Neuronal stem cell (in vitro differentiated cells): ENCODE measurements around the gene SLC9C1.

Experiments used
- DNase-seq: peaks from one replicate; pipeline ENCODE4 v3.0.0-alpha.2; 2013; ENCODE audit warnings: low spot score
- H2AFZ ChIP-seq: one replicate; pipeline ENCODE4 v1.6.1; 2013; ENCODE audit warnings: mild to moderate bottlenecking, low read length, inconsistent platforms
- H2AK5ac ChIP-seq: 2 replicates; pipeline ENCODE4 v1.6.1; 2013; ENCODE audit warnings: low read depth, mild to moderate bottlenecking, inconsistent platforms, low read length, moderate library complexity, mixed read lengths
- H2BK120ac ChIP-seq: 2 replicates; pipeline ENCODE4 v1.6.1; 2013; ENCODE audit warnings: low read depth, mild to moderate bottlenecking, inconsistent platforms, low read length, moderate library complexity, mixed read lengths
- H2BK12ac ChIP-seq: one replicate; pipeline ENCODE4 v1.6.1; 2013; ENCODE audit warnings: low read length, inconsistent platforms
- H2BK15ac ChIP-seq: 2 replicates; pipeline ENCODE4 v1.6.1; 2013; ENCODE audit warnings: mild to moderate bottlenecking, low read length, inconsistent platforms, mixed read lengths
- H2BK5ac ChIP-seq: one replicate; pipeline ENCODE4 v1.6.1; 2013; ENCODE audit warnings: inconsistent platforms, mild to moderate bottlenecking, low read length, moderate library complexity
- H3K14ac ChIP-seq: one replicate; pipeline ENCODE4 v1.6.1; 2013; ENCODE audit warnings: low read length, inconsistent platforms
- H3K18ac ChIP-seq: 2 replicates; pipeline ENCODE4 v1.6.1; 2013; ENCODE audit warnings: low read length, inconsistent platforms
- H3K23ac ChIP-seq: 2 replicates; pipeline ENCODE4 v1.6.1; 2013; ENCODE audit warnings: low read depth, mild to moderate bottlenecking, mixed read lengths, low read length, inconsistent platforms; ENCODE audit not compliant: poor library complexity
- H3K27ac ChIP-seq: replicated peaks from 3 replicates; pipeline ENCODE4 v1.5.1; 2013; ENCODE audit warnings: low read length, inconsistent platforms
- H3K27me3 ChIP-seq, 3 experiments: 2 replicates each; pipeline ENCODE4 v1.6.1; 2013; ENCODE audit warnings: low read length in 3 of 3, mild to moderate bottlenecking in 2 of 3, inconsistent platforms in 1 of 3, low read depth in 1 of 3, mixed read lengths in 1 of 3, moderate library complexity in 1 of 3; ENCODE audit not compliant: control insufficient read depth in 3 of 3, insufficient read depth in 3 of 3
- H3K36me3 ChIP-seq, 2 donors: replicated peaks in 1 of 2; 2 replicates each; pipeline ENCODE4 v1.6.1; 2013; ENCODE audit warnings: low read length in 2 of 2; ENCODE audit not compliant: control insufficient read depth in 2 of 2, insufficient read depth in 2 of 2
- H3K4ac ChIP-seq: 2 replicates; pipeline ENCODE4 v1.6.1; 2013; ENCODE audit warnings: inconsistent platforms, mild to moderate bottlenecking, low read length, moderate library complexity
- H3K4me1 ChIP-seq, 2 donors: 1 replicate in 1 of 2; 2 replicates in 1 of 2; pipeline ENCODE4 v1.6.1; 2013; ENCODE audit warnings: low read length in 2 of 2, low read depth in 1 of 2; ENCODE audit not compliant: control insufficient read depth in 2 of 2, insufficient read depth in 1 of 2
- H3K4me2 ChIP-seq: one replicate; pipeline ENCODE4 v1.6.1; 2013; ENCODE audit warnings: mild to moderate bottlenecking, low read length, inconsistent platforms; ENCODE audit not compliant: insufficient read depth, poor library complexity, severe bottlenecking
- H3K4me3 ChIP-seq, 2 donors: 2 replicates each; pipeline ENCODE4 v1.5.1; 2013; ENCODE audit warnings: low read length in 2 of 2, mild to moderate bottlenecking in 2 of 2, inconsistent platforms in 1 of 2, moderate library complexity in 1 of 2
- H3K79me1 ChIP-seq: one replicate; pipeline ENCODE4 v1.6.1; 2013; ENCODE audit warnings: low read depth, mild to moderate bottlenecking, inconsistent platforms, low read length, moderate library complexity
- H3K9ac ChIP-seq: one replicate; pipeline ENCODE4 v1.6.1; 2013; ENCODE audit warnings: mild to moderate bottlenecking, low read depth, low read length, inconsistent platforms; ENCODE audit not compliant: poor library complexity
- H3K9me3 ChIP-seq, 2 donors: replicated peaks in 1 of 2; 2 replicates each; pipeline versions ENCODE3 to v1.6.1; 2013; ENCODE audit warnings: low read length in 2 of 2, mild to moderate bottlenecking in 2 of 2, inconsistent platforms in 1 of 2, low read depth in 1 of 2, mixed read lengths in 1 of 2, moderate library complexity in 1 of 2; ENCODE audit not compliant: control insufficient read depth in 2 of 2, insufficient read depth in 1 of 2
- H4K8ac ChIP-seq: one replicate; pipeline ENCODE4 v1.6.1; 2013; ENCODE audit warnings: low read depth, mild to moderate bottlenecking, inconsistent platforms, low read length, moderate library complexity
- H4K91ac ChIP-seq: one replicate; pipeline ENCODE4 v1.6.1; 2013; ENCODE audit warnings: low read length, low read depth, mild to moderate bottlenecking, inconsistent platforms; ENCODE audit not compliant: poor library complexity
- WGBS, 2 donors: extraction: QIAGEN DNeasy Blood & Tissue Kit; methylation state at CpG; one replicate each; pipeline ENCODE4 v1.1.7; 2013; ENCODE audit warnings: missing lambda C conversion rate in 2 of 2, mixed read lengths in 1 of 2; ENCODE audit not compliant: insufficient read length in 2 of 2, insufficient replicate concordance in 1 of 2; ENCODE audit errors: extremely low coverage in 2 of 2; 5-methylcytosine and 5-hydroxymethylcytosine counted together

SLC9C1 gene

DNA sequence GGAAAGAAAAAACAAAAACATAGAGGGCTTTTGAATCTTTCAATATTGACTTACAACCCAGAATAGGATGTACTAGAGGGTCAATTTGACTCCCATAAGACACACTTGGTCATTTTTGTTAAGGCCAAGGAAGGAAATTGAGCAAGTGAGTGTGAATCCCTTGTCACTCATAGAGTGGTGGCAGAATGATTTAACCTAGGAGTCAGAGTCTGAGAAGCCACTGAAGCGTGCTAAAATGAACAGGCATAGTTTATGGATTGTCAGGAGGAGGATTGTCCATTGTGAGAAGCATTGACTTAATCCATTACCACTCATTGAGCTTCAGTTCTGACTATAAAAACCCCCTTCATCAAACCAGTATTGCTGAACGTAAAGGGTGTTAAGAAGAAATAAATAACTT is 152.7 kb downstream of the SLC9C1 start:
- H3K14ac ChIP-seq, result no peak overlapping the region
- no peak overlapping the region for H4K91ac ChIP-seq
- no peaks in the 10 kb centered on the region for H3K79me1 ChIP-seq
- H3K18ac ChIP-seq, result no peak overlapping the region
- H3K9me3 ChIP-seq, result peaks cover 0 to 5% of the 10 kb centered on the region in 2 donors
- H3K4me1 ChIP-seq, result peaks cover 2 to 8% of the 10 kb centered on the region in 2 donors
- H2BK5ac ChIP-seq, result no peak overlapping the region
- no peak overlapping the region for H3K4ac ChIP-seq
- no CpG with 5 or more reads among the region's 2 CpGs for WGBS, 2 donors
- no peak for DNase-seq
- H4K8ac ChIP-seq, result no peak overlapping the region
- H3K27me3 ChIP-seq, result peaks cover 0 to 3% (median 0%) of the 10 kb centered on the region in 3 experiments
- no peak overlapping the region for H3K23ac ChIP-seq
- H3K4me3 ChIP-seq, result no peak overlapping the region
- no peak overlapping the region for H2BK12ac ChIP-seq
- no peak overlapping the region for H2BK120ac ChIP-seq
- H3K27ac ChIP-seq, result no peak overlapping the region
- H2BK15ac ChIP-seq, result no peak overlapping the region
- no peak overlapping the region for H2AK5ac ChIP-seq
- no peak overlapping the region for H3K4me2 ChIP-seq
- H2AFZ ChIP-seq, result no peak overlapping the region
- H3K9ac ChIP-seq, result no peak overlapping the region
- no peaks in the 10 kb centered on the region for H3K36me3 ChIP-seq

DNA sequence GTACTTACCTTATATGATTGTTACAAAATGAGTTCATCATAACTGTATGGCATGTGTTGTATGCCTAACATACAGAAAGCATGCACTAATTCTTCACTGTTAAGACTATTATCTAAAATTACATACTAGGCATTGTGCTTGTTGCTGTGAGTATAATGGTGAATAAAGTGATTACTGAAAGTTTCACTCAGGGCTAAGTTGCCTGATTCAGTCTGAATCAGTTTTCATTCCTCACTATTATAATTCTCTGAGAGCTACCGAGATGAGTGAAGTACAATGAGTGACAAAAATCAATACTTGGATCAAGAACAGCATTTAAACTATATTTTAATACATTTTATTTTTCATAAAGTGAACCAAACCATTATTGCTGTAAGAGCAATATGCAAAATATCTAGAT is 153.4 kb downstream of the SLC9C1 start:
- H3K18ac ChIP-seq, result no peak overlapping the region
- no CpG with 5 or more reads among the region's 1 CpG for WGBS, 2 donors

DNA sequence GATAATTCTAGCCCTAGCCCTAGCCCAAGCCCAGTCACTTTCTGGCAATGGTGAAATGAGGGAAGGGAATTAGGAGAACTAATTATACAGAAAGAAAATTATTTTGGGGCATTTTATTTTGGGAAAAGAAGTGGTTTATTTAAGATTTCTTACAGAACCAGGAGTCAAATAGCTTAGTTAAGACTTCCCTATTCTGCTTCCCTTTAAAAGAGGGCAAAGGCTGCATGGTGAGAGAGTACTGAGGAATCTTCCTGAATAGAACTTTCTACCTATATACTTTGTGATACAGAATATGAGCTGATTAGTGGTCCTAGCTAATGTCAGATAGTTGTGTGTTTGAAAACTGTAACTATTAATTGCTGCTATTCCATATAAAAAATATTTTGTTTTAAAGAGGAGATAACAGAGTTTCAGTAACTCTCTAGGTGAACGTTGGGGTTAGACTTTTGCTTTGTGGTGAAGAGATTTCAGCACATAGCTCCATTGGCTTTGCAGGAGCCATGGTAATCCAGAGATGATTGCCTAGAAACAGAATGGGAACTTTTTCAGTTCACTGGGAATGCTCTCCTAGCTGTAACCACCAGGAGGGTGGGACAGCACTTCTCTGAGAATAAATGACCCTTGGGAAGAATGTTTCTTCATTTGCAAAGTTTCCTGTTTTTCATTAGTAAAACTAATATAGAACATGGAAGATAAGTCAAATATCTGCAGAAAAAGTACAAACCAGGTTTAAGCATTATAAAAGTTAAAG is 155.6 kb downstream of the SLC9C1 start:
- Histone ChIP-seq H3K4me1 (peaks cover 2 to 8% of the 10 kb centered on the region in 2 donors), H4K91ac (no peak overlapping the region), H3K27ac (no peak overlapping the region), H3K4ac (no peak overlapping the region), H3K14ac (no peak overlapping the region), H2BK120ac (no peak overlapping the region), H2AFZ (peak overlapping the region; percentile 80), H3K79me1 (no peaks in the 10 kb centered on the region), H3K9ac (no peak overlapping the region), H4K8ac (no peak overlapping the region), H2BK15ac (no peak overlapping the region), H2BK12ac (no peak overlapping the region), H2AK5ac (no peak overlapping the region), H2BK5ac (no peak overlapping the region), H3K18ac (no peak overlapping the region), H3K9me3 (no peaks in the 10 kb centered on the region), H3K23ac (no peak overlapping the region), H3K27me3 (no peaks in the 10 kb centered on the region), H3K36me3 (no peaks in the 10 kb centered on the region), H3K4me3 (no peak overlapping the region), H3K4me2 (no peak overlapping the region)
- no peak for DNase-seq
- WGBS, 2 donors, result no CpG with 5 or more reads among the region's 1 CpG

More for the DNA sequence above, 153.4 kb downstream of the SLC9C1 start:
- H3K4me3 ChIP-seq, result no peak overlapping the region
- H2AK5ac ChIP-seq, result no peak overlapping the region
- H3K4me1 ChIP-seq, result peaks cover 2 to 8% of the 10 kb centered on the region in 2 donors
- H2AFZ ChIP-seq, result no peak overlapping the region
- no peak overlapping the region for H4K91ac ChIP-seq
- no peak for DNase-seq
- H3K14ac ChIP-seq, result no peak overlapping the region
- no peak overlapping the region for H4K8ac ChIP-seq
- H3K4ac ChIP-seq, result no peak overlapping the region
- no peak overlapping the region for H3K9ac ChIP-seq
- H3K36me3 ChIP-seq, result no peaks in the 10 kb centered on the region
- peaks cover 0 to 5% of the 10 kb centered on the region in 2 donors for H3K9me3 ChIP-seq
- H2BK15ac ChIP-seq, result no peak overlapping the region
- no peak overlapping the region for H3K27ac ChIP-seq
- H2BK5ac ChIP-seq, result no peak overlapping the region
- H2BK120ac ChIP-seq, result no peak overlapping the region
- no peaks in the 10 kb centered on the region for H3K27me3 ChIP-seq
- H3K23ac ChIP-seq, result no peak overlapping the region
- no peaks in the 10 kb centered on the region for H3K79me1 ChIP-seq
- no peak overlapping the region for H3K4me2 ChIP-seq
- H2BK12ac ChIP-seq, result no peak overlapping the region

DNA sequence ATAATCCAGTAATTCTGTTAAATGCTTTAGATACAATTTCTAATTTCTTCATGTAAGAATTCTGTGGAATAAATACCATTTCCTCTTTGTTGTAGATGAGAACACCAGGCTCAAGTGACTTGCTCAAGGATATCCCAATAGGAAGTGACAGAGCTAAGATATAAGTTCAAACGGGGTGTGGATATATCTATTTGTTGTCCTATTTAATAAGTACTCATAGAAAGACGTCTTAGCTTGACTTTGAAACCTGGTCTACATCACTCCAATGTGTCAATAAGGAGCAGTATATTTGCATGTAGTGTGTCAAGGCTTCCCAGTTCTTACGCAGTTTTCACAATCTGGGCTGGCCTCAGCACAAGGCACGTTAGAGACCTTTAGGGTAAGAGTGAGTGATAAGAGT is 156.2 kb downstream of the SLC9C1 start:
- H2BK5ac ChIP-seq, result no peak overlapping the region
- H3K9ac ChIP-seq, result no peak overlapping the region
- H2BK15ac ChIP-seq, result no peak overlapping the region
- H3K27ac ChIP-seq, result no peak overlapping the region
- no peak overlapping the region for H4K8ac ChIP-seq
- no peak overlapping the region for H3K14ac ChIP-seq
- H3K23ac ChIP-seq, result no peak overlapping the region
- H3K4me2 ChIP-seq, result no peak overlapping the region
- no peak overlapping the region for H2BK120ac ChIP-seq
- H3K79me1 ChIP-seq, result no peaks in the 10 kb centered on the region
- H2BK12ac ChIP-seq, result no peak overlapping the region
- H4K91ac ChIP-seq, result no peak overlapping the region
- no peak overlapping the region for H3K18ac ChIP-seq
- H3K4ac ChIP-seq, result no peak overlapping the region
- no peaks in the 10 kb centered on the region for H3K27me3 ChIP-seq
- WGBS, 2 donors, result no CpG with 5 or more reads among the region's 4 CpGs
- no peaks in the 10 kb centered on the region for H3K36me3 ChIP-seq
- H2AK5ac ChIP-seq, result no peak overlapping the region
- H3K4me3 ChIP-seq, result no peak overlapping the region
- peak overlapping the region; percentile 80 for H2AFZ ChIP-seq
- peaks cover 0 to 1% of the 10 kb centered on the region in 2 donors for H3K9me3 ChIP-seq
- DNase-seq, result no peak
- peaks cover 2 to 8% of the 10 kb centered on the region in 2 donors for H3K4me1 ChIP-seq
